ENCODE results near the gene CLCN3. TPM values are rescaled to one million over a fixed set of nuclear protein-coding genes. Genes with fewer than 3 reads are reported as not detected.
"Not testable (repeated sequence)": the region's sequence is repeated elsewhere in the genome, so short reads cannot be mapped to it uniquely, and the experiment has no call there.

Gene CLCN3
- 54.1 TPM for total RNA-seq
- long read RNA-seq, full-length matches to known transcripts: 45 of 67 reads
- long read RNA-seq, partial matches to known transcripts: 15 of 67 reads
- long read RNA-seq, other reads (novel, unspliced or antisense): 7 of 67 reads

GRCh38 chr4:169619958-169620879, at the start of gene CLCN3:
Gene CLCN3, plus strand, starts transcription at chr4:169620578. Its CDS starts 15,351 bp downstream, at chr4:169635929.
- H3K27me3 ChIP-seq (ENCODE audit: low read depth): no peaks in the 10 kb centered on the region
- H3K4me3 ChIP-seq: peak within 1 kb of the TSS; percentile 76
- peak; percentile 98 for DNase-seq
- peak within 1 kb of the TSS; percentile 96 for H3K27ac ChIP-seq (replicated peaks)
- peaks cover 49% of the 10 kb centered on the region for H3K4me1 ChIP-seq
- intact Hi-C loops (cut with micrococcal nuclease): loop anchor here (5.0 to 10.0 kb wide), 2 partner anchors 37 to 405 kb away; partner anchors contain the start of gene MFAP3L
- no peaks in the 10 kb centered on the region for H3K9me3 ChIP-seq (replicated peaks)
- TF ChIP-seq CTCF (IDR thresholded peaks at IDR 0.05; ENCODE audit: borderline replicate concordance): no peak
- no peaks in the 10 kb centered on the region for H3K36me3 ChIP-seq

DNA sequence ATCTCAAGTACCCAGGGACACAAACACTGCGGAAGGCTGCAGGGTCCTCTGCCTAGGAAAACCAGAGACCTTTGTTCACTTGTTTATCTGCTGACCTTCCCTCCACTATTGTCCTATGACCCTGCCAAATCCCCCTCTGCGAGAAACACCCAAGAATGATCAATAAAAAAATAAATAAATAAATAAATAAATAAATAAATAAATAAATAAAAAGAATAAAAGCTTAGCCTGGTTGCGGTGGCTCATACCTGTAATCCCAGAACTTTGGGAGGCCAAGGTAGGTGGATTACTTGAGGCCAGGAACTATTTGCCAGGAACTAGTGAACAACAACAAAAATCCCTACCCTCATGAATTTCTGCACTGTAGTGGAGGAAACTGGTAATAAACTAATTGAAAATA, 49.4 kb upstream of the CLCN3 start:
- intact Hi-C loops (cut with micrococcal nuclease); H3K4me1 ChIP-seq; H3K27ac ChIP-seq (replicated peaks); H3K27me3 ChIP-seq (ENCODE audit: low read depth); H3K9me3 ChIP-seq (replicated peaks); DNase-seq; H3K4me3 ChIP-seq: not testable (repeated sequence)
- peaks cover 41% of the 10 kb centered on the region for H3K36me3 ChIP-seq

DNA sequence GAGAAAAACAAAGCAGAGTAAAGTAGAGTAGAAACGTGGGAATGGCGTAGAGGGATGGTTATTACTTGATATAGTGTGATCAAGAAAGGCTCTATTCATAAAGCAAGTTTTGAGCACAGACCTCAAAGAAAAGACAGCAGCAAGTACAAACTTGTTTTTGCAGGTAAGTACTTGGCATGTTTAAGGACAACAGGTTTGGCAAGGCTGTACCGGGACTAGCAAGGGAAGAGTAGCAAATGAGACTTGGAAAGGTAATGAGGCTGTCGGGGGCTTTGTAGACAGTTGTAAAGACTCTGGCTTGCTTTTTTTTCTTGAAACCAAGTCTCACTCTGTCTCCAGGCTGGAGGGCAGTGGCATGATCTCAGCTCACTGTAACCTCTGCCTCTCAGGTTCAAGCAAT, 48.9 kb upstream of the CLCN3 start:
- intact Hi-C loops (cut with micrococcal nuclease): no loop called here
- no peaks in the 10 kb centered on the region for H3K9me3 ChIP-seq (replicated peaks)
- H3K27me3 ChIP-seq (ENCODE audit: low read depth): no peaks in the 10 kb centered on the region
- no peak for TF ChIP-seq CTCF (IDR thresholded peaks at IDR 0.05; ENCODE audit: borderline replicate concordance)
- DNase-seq: no peak
- H3K4me1 ChIP-seq: peaks cover 4% of the 10 kb centered on the region
- H3K4me3 ChIP-seq: no peak overlapping the region
- H3K36me3 ChIP-seq: peaks cover 45% of the 10 kb centered on the region
- no peak overlapping the region for H3K27ac ChIP-seq (replicated peaks)

GRCh38 chr4:169573889-169574288, 46.5 kb upstream of the CLCN3 start:
- no peaks in the 10 kb centered on the region for H3K9me3 ChIP-seq (replicated peaks)
- H3K36me3 ChIP-seq: peaks cover 54% of the 10 kb centered on the region
- no peak overlapping the region for H3K4me3 ChIP-seq
- H3K4me1 ChIP-seq: no peaks in the 10 kb centered on the region
- intact Hi-C loops (cut with micrococcal nuclease): no loop called here
- TF ChIP-seq CTCF (IDR thresholded peaks at IDR 0.05; ENCODE audit: borderline replicate concordance): no peak
- no peak for DNase-seq
- H3K27me3 ChIP-seq (ENCODE audit: low read depth): no peaks in the 10 kb centered on the region
- no peak overlapping the region for H3K27ac ChIP-seq (replicated peaks)

GRCh38 chr4:169582203-169582602, 38.2 kb upstream of the CLCN3 start:
- H3K27me3 ChIP-seq (ENCODE audit: low read depth): no peaks in the 10 kb centered on the region
- TF ChIP-seq CTCF (IDR thresholded peaks at IDR 0.05; ENCODE audit: borderline replicate concordance): no peak
- H3K36me3 ChIP-seq: peaks cover 41% of the 10 kb centered on the region

GRCh38 chr4:169582706-169583105, 37.7 kb upstream of the CLCN3 start:
- Histone ChIP-seq H3K9me3 (replicated peaks) (no peaks in the 10 kb centered on the region), H3K27ac (replicated peaks) (no peak overlapping the region), H3K36me3 (peaks cover 43% of the 10 kb centered on the region)

More at GRCh38 chr4:169582203-169582602, 38.2 kb upstream of the CLCN3 start:
- Histone ChIP-seq H3K9me3 (replicated peaks) (no peaks in the 10 kb centered on the region), H3K27ac (replicated peaks) (no peak overlapping the region), H3K4me3 (no peak overlapping the region), H3K4me1 (no peaks in the 10 kb centered on the region)
- intact Hi-C loops (cut with micrococcal nuclease): no loop called here
- no peak for DNase-seq

More at GRCh38 chr4:169582706-169583105, 37.7 kb upstream of the CLCN3 start:
- Histone ChIP-seq H3K27me3 (ENCODE audit: low read depth) (no peaks in the 10 kb centered on the region), H3K4me3 (no peak overlapping the region), H3K4me1 (no peaks in the 10 kb centered on the region)
- intact Hi-C loops (cut with micrococcal nuclease): no loop called here
- TF ChIP-seq CTCF (IDR thresholded peaks at IDR 0.05; ENCODE audit: borderline replicate concordance): no peak
- no peak for DNase-seq
